ENCODE measurements around the gene USP15.
"Not testable (repeated sequence)": the region's sequence is repeated elsewhere in the genome, so short reads cannot be mapped to it uniquely, and the experiment has no call there.

DNA sequence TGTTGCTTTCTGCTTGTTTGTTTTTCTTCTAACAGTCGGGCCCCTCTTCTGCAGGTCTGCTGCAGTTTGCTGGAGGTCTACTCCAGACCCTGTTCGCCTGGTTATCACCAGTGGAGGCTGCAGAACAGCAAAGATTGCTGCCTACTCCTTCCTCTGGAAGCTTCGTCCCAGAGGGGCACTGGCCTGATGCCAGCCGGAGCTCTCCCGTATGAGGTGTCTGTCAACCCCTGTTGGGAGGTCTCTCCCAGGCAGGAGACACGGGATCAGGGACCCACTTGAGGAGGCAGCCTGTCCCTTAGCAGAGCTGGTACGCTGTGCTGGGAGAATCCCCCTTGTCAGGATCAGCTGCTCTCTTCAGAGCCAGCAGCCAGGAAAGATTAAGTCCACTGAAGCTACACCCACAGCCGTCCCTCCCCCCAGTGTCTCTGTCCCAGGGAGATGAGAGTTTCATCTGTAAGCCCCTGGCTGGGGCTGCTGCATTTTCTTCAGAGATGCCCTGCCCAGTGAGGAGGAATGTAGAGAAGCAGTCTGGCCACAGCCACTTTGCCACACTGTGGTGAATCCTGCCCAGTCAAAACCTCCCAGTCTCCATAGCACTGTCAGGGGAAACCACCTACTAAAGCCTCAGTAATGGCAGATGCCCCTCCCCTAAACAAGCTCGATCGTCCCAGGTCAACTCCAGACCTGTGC is 82.6 kb downstream of the USP15 start:
- TF ChIP-seq, protein P1, sequence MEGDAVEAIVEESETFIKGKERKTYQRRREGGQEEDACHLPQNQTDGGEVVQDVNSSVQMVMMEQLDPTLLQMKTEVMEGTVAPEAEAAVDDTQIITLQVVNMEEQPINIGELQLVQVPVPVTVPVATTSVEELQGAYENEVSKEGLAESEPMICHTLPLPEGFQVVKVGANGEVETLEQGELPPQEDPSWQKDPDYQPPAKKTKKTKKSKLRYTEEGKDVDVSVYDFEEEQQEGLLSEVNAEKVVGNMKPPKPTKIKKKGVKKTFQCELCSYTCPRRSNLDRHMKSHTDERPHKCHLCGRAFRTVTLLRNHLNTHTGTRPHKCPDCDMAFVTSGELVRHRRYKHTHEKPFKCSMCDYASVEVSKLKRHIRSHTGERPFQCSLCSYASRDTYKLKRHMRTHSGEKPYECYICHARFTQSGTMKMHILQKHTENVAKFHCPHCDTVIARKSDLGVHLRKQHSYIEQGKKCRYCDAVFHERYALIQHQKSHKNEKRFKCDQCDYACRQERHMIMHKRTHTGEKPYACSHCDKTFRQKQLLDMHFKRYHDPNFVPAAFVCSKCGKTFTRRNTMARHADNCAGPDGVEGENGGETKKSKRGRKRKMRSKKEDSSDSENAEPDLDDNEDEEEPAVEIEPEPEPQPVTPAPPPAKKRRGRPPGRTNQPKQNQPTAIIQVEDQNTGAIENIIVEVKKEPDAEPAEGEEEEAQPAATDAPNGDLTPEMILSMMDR (conservative IDR thresholded peaks at IDR 0.05), result not testable (repeated sequence)
- TF ChIP-seq EZH2 (IDR thresholded peaks at IDR 0.05; ENCODE audit: low read depth), result not testable (repeated sequence)

Measured in PC-9 (cell line).